B cell (primary cell): ENCODE measurements around the gene TMEM238. TPM values are rescaled to one million over a fixed set of nuclear protein-coding genes. Genes with fewer than 3 reads are reported as not detected.

Source experiments
- ATAC-seq: fragments of 200-7000 bp; cut with Tn5 transposase; one replicate; pipeline ENCODE4 v1.10.0; 2021; ENCODE audit warnings: low read depth, mild to moderate bottlenecking, moderate number of reproducible peaks, moderate library complexity
- CTCF ChIA-PET: fragments of 350-600 bp; sonication (Branson Sonifier 250); formaldehyde crosslinking; loops from one replicate; lab custom pipeline; 2021; ENCODE audit warnings: antibody characterized with exemption, inconsistent platforms; lab: Charles Lee
- POLR2A ChIA-PET: fragments of 350-600 bp; sonication (Branson Sonifier 250); formaldehyde crosslinking; loops from one replicate; lab custom pipeline; 2021; ENCODE audit warnings: antibody characterized with exemption; lab: Charles Lee
- DNase-seq: peaks from one replicate; pipeline ENCODE4 v3.0.0; 2013
- H2AFZ ChIP-seq: 2 replicates; pipeline ENCODE4 v1.6.1; 2012; ENCODE audit warnings: mild to moderate bottlenecking, low read depth, low read length; ENCODE audit not compliant: insufficient read depth, poor library complexity, severe bottlenecking
- H3K27ac ChIP-seq, 2 donors: 1 replicate in 1 of 2; 2 replicates in 1 of 2; pipeline ENCODE4 v1.5.1; 2012 to 2013; ENCODE audit warnings: low read length in 2 of 2, mild to moderate bottlenecking in 2 of 2, moderate library complexity in 1 of 2
- H3K27me3 ChIP-seq, 4 experiments: fragments of 200-600 bp in 1 of 4; sonication (generic) in 1 of 4; replicated peaks in 1 of 4; 1 replicate in 2 of 4; 2 replicates in 2 of 4; pipeline versions ENCODE4 v1.6.1 to v1.7.0; 2013 to 2016; ENCODE audit warnings: low read length in 3 of 4, mild to moderate bottlenecking in 2 of 4, mixed read lengths in 1 of 4, moderate library complexity in 1 of 4; ENCODE audit not compliant: insufficient read depth in 4 of 4, control insufficient read depth in 3 of 4; ENCODE audit errors: control extremely low read depth in 1 of 4
- H3K36me3 ChIP-seq, 2 experiments: replicated peaks in 1 of 2; 1 replicate in 1 of 2; 2 replicates in 1 of 2; pipeline versions ENCODE4 v1.6.1 to v1.7.1; 2013; ENCODE audit warnings: low read length in 1 of 2; ENCODE audit not compliant: insufficient read depth in 2 of 2, control insufficient read depth in 1 of 2; ENCODE audit errors: control extremely low read depth in 1 of 2, extremely low read depth in 1 of 2
- H3K4me1 ChIP-seq, 2 donors: fragments of 200-600 bp in 1 of 2; sonication (generic) in 1 of 2; 1 replicate in 1 of 2; 2 replicates in 1 of 2; pipeline versions ENCODE4 v1.5.1 to v1.6.1; 2013 to 2017; ENCODE audit warnings: low read length in 2 of 2; ENCODE audit not compliant: control insufficient read depth in 2 of 2, insufficient read depth in 2 of 2
- H3K4me2 ChIP-seq: replicated peaks from 2 replicates; pipeline ENCODE3; 2012; ENCODE audit warnings: mild to moderate bottlenecking, low read depth, low read length; ENCODE audit not compliant: poor library complexity, severe bottlenecking
- H3K4me3 ChIP-seq, 5 experiments: fragments of 200-600 bp in 1 of 5; sonication (generic) in 1 of 5; 1 replicate in 3 of 5; 2 replicates in 2 of 5; pipeline versions ENCODE4 v1.5.1 to v1.7.0; 2011 to 2016; ENCODE audit warnings: low read length in 4 of 5, mild to moderate bottlenecking in 4 of 5, low read depth in 2 of 5, control low read depth in 1 of 5, moderate library complexity in 1 of 5; ENCODE audit not compliant: insufficient read depth in 1 of 5; ENCODE audit errors: control extremely low read depth in 1 of 5, extremely low read depth in 1 of 5
- H3K79me2 ChIP-seq: fragments of 200-600 bp; sonication (generic); one replicate; pipeline ENCODE4 v1.6.0; 2016; ENCODE audit warnings: low read length; ENCODE audit not compliant: control insufficient read depth, insufficient read depth
- H3K9ac ChIP-seq: fragments of 200-600 bp; sonication (generic); 2 replicates; pipeline ENCODE4 v1.6.1; 2017; ENCODE audit warnings: mild to moderate bottlenecking, low read length, moderate library complexity
- H3K9me3 ChIP-seq, 3 donors: one replicate each; pipeline versions ENCODE4 v1.6.1 to v1.7.1; 2013; ENCODE audit warnings: low read length in 2 of 3; ENCODE audit not compliant: control insufficient read depth in 2 of 3, insufficient read depth in 1 of 3; ENCODE audit errors: control extremely low read depth in 1 of 3
- H4K20me1 ChIP-seq: 2 replicates; pipeline ENCODE4 v1.6.0; 2012; ENCODE audit warnings: mild to moderate bottlenecking, low read length; ENCODE audit not compliant: insufficient read depth, control insufficient read depth, poor library complexity, severe bottlenecking
- H3K27ac Mint-ChIP-seq: one replicate; pipeline ENCODE4 v1.8.0; 2021; ENCODE audit warnings: mixed read lengths
- H3K27me3 Mint-ChIP-seq: one replicate; pipeline ENCODE4 v1.8.0; 2021; ENCODE audit warnings: mixed read lengths
- H3K4me1 Mint-ChIP-seq: one replicate; pipeline ENCODE4 v1.8.0; 2021; ENCODE audit warnings: mixed read lengths
- H3K4me3 Mint-ChIP-seq: one replicate; pipeline ENCODE4 v1.8.0; 2021; ENCODE audit warnings: mixed read lengths
- H3K9me3 Mint-ChIP-seq: one replicate; pipeline ENCODE4 v1.8.0; 2022; ENCODE audit warnings: mixed read lengths; ENCODE audit not compliant: insufficient read depth
- EZH2 ChIP-seq: IDR thresholded peaks from 2 replicates; pipeline ENCODE4 v1.6.1; 2012; ENCODE audit warnings: borderline replicate concordance, low read depth, mild to moderate bottlenecking, moderate library complexity, low read length; ENCODE audit not compliant: insufficient read depth, poor library complexity, severe bottlenecking
- WGBS: methylation state at CpG from one replicate; pipeline ENCODE4 v1.1.5; 2013; ENCODE audit warnings: missing lambda C conversion rate; ENCODE audit not compliant: insufficient coverage; 5-methylcytosine and 5-hydroxymethylcytosine counted together
- intact Hi-C: fragments of 100-400 bp; cut with micrococcal nuclease; formaldehyde crosslinking; loops from one replicate; pipeline ENCODE4 v1.10.0; 2022
- polyA plus RNA-seq: library from polyadenylated mRNA; depleted of rRNA; stranded (reverse); fragments of >200 nt; gene quantifications from 2 replicates; pipeline ENCODE4 v1.2.3, GENCODE V29; 2012
- total RNA-seq, 2 donors: library from RNA; stranded (reverse); fragments of 120-200 nt in 1 of 2; gene quantifications; 1 replicate in 1 of 2; 2 replicates in 1 of 2; pipeline versions ENCODE4 v1.2.3 to v1.2.4, GENCODE V29; 2013 to 2022
- TF ChIP-seq, protein P1 (sequence below): fragments of 200-600 bp; IDR thresholded peaks from one replicate; pipeline ENCODE4 v1.8.0; 2022; ENCODE audit warnings: antibody characterized with exemption, mild to moderate bottlenecking

Gene TMEM238
- total and polyA plus RNA-seq, 2 donors (not counting 1 experiment from before 2014, with no cell fraction given), result 0.76 to 4.7 TPM

DNA sequence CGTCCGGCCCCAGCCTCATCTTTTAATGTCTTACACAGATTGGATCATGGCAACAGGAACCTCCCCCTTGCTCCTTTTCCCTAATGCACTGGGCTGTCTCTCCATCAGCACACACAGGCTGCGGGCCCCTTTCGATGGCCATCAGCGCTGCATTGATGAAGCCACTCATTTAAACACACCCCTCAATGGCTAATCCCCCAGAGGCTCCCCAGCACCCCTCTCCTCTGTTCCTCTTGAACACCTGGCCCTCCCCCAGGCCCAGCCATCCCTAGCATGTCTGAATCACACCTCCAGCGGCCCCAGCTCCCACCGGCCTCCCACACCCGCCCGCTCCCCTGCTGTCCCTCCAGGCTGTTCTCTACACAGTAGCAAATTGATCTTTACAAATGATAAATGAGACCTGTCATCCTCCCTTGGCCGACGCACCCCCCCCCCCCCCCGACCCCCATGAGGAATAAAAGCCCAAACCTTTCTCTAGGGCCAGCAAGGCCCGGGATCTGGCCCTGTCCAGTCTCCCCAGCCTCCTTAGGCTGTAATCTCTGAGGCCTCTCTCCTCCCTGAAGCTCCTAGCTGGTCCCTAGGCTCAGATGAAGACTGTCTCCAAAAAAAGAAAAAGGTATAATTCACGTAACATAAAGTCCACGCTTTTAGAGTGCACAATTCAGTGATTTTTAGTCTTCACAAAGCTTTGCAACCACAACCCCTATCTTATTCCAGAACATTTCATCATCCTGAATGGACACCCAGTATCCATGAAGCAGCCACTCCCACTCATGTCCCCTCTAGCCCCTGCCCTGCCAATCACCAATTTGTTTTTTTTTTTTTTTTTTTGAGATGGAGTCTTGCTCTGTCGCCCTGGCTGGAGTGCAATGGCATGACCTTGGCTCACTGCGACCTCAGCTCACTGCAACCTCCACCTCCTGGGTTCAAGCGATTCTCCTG, 9.0 kb upstream of the TMEM238 start:
- peaks cover 9 to 15% of the 10 kb centered on the region in 2 donors for H3K4me1 ChIP-seq
- Mint-ChIP-seq H3K9me3 (no peaks in the 10 kb centered on the region), H3K4me3 (no peak overlapping the region), H3K27me3 (no peaks in the 10 kb centered on the region), H3K27ac (no peak overlapping the region), H3K4me1 (peaks cover 24% of the 10 kb centered on the region)
- no peak overlapping the region for H3K27ac ChIP-seq
- peaks cover 12% of the 10 kb centered on the region for H3K79me2 ChIP-seq
- no peak overlapping the region for H3K9ac ChIP-seq
- no peak for DNase-seq
- no peak for ATAC-seq
- H3K36me3 ChIP-seq, result peaks cover 3 to 34% of the 10 kb centered on the region in 2 experiments
- peaks cover 42% of the 10 kb centered on the region for H4K20me1 ChIP-seq
- ChIA-PET CTCF (interaction anchor here (1.1 kb wide), 1 partner anchor 9 kb away, joined by 3 read pairs; the partner anchor contains the start of gene TMEM238), POLR2A (interaction anchor here (0.6 to 1.6 kb wide), 4 partner anchors 14 to 462 kb away, joined by 3 to 21 read pairs (median 4); partner anchors contain the start of gene UBE2S)
- intact Hi-C loops, result no loop called here
- no peak overlapping the region for H2AFZ ChIP-seq
- H3K27me3 ChIP-seq, result no peaks in the 10 kb centered on the region
- H3K4me3 ChIP-seq, result no peak overlapping the region
- no peaks in the 10 kb centered on the region for H3K9me3 ChIP-seq
- TF ChIP-seq EZH2, result no peak
- TF ChIP-seq, protein P1, sequence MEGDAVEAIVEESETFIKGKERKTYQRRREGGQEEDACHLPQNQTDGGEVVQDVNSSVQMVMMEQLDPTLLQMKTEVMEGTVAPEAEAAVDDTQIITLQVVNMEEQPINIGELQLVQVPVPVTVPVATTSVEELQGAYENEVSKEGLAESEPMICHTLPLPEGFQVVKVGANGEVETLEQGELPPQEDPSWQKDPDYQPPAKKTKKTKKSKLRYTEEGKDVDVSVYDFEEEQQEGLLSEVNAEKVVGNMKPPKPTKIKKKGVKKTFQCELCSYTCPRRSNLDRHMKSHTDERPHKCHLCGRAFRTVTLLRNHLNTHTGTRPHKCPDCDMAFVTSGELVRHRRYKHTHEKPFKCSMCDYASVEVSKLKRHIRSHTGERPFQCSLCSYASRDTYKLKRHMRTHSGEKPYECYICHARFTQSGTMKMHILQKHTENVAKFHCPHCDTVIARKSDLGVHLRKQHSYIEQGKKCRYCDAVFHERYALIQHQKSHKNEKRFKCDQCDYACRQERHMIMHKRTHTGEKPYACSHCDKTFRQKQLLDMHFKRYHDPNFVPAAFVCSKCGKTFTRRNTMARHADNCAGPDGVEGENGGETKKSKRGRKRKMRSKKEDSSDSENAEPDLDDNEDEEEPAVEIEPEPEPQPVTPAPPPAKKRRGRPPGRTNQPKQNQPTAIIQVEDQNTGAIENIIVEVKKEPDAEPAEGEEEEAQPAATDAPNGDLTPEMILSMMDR, result no peak
- H3K4me2 ChIP-seq, result no peak overlapping the region
- 90% methylated on average over 14 of the region's 18 CpGs for WGBS
